Epithelial cell of esophagus (primary cell): ENCODE measurements around the gene DMRTA2.
"Not testable (repeated sequence)": the region's sequence is repeated elsewhere in the genome, so short reads cannot be mapped to it uniquely, and the experiment has no call there.

Source experiments
- DNase-seq: peaks from one replicate; pipeline ENCODE4 v3.0.0; 2010; ENCODE audit warnings: low read depth
- H3K4me3 ChIP-seq: 2 replicates; pipeline ENCODE4 v1.5.1; 2011; ENCODE audit warnings: mild to moderate bottlenecking, low read length, control low read depth
- CTCF ChIP-seq: IDR thresholded peaks from 2 replicates; pipeline ENCODE4 v1.5.1; 2011; ENCODE audit warnings: low read depth, mild to moderate bottlenecking, low read length, control low read depth, inconsistent platforms; ENCODE audit not compliant: insufficient read depth; ENCODE audit errors: missing control alignments

The DMRTA2 gene

DNA sequence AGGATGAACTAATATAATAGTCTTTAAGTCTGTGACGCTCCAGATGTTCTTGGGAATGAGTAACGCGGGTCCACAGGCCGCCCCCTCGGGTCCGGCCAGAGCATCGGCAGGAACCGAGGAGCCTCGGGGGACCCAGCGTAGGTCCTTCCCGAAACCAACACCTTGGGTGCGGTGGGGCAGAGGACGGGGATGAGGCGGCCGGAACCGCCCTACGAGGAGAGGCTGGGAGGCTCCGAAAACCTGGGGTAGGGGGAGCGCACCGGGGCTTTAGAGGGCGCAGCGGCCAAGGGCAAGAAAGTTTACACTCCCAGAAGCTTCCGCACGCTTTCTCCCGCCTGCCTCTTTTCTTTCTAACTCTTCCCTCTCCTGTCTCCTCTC, 7.1 kb downstream of the DMRTA2 start:
- DNase-seq = no peak
- H3K4me3 ChIP-seq = no peak overlapping the region
- TF ChIP-seq CTCF = no peak

DNA sequence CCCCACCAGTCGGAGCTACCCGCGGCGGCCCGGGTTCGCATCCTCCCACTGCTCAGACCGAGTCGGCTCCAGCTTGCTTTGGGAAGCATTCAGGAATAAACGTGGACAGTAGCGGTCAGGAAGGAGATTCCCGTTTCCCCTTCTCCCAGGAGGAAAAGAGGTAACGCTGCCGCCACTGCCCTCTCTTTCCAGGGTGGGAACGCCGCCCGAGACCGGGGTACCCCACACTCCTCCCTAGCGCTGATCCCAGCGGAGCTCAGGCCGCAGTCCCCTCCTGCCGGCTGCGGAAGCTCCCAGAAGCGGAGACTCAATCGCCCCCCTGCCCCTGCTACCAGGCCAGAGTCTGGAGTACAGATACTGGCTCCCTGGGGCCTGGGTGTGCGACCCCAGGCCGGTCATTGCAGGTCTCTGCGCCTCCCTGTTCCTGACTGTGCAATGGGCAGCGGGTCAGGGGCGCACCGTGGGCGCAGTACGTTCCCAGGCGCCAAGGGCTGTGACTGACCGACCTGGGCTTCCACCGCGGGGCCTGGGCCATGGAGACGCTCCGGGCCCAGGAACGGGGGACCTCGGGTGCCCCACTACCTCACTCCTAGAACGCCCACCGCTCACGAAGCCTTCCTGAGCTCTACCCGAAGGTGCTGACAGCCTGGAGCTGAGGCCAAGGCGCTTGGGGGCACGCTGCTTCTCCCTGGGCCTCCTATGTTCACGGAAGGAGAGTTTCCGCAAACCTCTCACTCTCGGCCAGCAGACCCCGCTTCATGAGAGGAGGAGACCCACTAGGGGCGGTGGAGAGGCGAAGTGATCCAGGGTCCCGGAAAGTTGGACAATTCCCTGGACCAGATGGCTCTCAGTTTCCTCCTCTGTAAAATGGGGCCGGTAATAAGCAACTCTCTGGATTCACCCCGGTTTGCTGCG, 7.8 kb downstream of the DMRTA2 start:
- H3K4me3 ChIP-seq = no peak overlapping the region
- no peak for DNase-seq
- TF ChIP-seq CTCF = no peak

DNA sequence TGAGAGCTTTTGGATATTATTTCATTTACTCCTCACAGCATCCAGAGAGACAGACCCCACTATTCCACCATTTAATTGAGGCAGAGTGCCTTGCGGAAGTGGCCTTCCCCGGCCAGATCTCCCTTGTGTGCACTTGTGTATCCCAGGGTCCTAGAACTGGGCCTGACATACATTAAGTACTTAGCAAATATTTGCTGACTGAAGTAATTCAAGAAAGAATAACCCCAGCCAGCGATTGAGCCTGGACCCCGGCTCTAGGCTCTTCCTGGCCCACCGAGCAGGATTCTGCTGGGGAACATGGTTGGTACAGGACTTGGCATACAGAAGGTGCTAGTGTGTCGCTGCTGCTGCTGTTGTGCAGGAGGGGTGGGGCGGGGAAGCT, 8.4 kb downstream of the DMRTA2 start:
- H3K4me3 ChIP-seq = no peak overlapping the region
- no peak for TF ChIP-seq CTCF
- no peak for DNase-seq

DNA sequence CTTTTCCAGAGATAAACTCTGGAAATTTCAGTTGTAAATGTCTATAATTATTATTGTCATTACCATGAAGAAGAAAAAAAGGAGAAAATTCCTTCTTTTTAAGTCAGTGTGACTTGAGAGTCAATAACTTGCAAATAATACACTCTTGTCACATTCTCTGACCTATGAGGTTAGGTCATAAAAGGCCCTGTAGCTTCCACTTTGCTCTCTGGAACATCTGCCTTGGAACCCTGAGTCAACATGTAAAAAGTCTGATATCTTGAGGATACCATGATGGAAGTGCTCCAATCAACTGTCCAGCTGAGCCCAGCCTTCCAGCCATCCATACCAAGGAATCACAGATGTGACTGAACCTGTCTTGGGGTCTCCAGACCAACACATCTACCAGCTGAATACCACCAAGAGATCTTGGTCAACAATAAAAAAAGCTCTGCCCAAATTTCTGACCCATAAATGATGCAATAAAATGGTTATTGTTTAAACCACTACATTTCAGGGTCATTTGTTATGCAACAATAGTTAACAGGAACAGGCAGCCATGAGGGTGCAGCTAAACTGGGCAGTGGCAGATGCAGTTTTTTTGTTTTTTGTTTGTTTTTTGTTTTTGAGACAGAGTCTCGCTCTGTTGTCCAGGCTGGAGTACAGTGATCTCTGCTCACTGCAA, 10.3 kb downstream of the DMRTA2 start:
- H3K4me3 ChIP-seq = no peak overlapping the region
- no peak for DNase-seq
- no peak for TF ChIP-seq CTCF

DNA sequence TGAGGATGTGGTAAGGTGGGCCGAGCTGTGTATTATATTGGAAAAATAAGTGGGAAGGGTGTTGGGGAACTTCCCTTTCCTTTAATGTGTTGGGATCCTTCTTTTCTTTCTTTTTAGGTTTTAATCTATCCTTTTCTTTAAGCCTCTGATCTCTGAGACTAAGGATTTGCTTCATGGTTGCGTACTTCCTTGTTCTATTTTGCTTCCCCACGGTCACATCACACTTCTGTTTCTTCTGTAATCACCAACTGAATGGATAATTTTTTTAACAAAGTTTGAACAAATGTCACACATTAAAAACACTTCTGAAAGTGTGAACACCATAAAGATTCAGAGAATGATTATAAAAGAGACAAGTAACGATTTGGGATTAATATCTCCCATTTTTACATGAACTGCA, 17.4 kb downstream of the DMRTA2 start:
- TF ChIP-seq CTCF = no peak
- H3K4me3 ChIP-seq = no peak overlapping the region
- DNase-seq = no peak

DNA sequence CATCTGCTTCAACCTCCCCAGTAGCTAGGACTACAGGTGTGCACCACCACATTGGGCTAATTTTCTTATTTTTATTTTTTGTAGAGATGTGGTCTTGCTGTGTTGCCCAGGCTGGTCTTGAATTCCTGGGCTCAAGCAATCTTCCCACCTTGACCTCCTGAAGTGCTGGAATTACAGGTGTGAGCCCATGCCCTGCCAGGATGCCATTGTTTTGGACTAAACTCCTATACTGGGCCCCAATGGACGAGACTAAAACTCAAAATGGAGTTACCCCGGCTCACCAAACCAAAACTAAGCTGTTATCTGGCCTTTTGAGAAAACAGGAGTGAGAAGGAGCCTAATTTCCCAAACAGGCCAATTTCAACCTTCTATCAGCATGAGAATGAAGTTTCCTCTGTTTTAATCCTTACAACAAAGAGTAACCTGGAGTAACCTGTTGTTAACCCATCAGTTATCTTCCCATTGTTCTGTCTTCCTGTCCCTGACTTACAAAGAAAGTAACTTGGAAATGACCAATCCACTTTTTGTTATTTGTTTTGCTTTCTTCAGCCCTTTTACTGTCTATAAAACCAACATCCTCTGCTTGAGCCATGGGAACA, 29.6 kb downstream of the DMRTA2 start:
- H3K4me3 ChIP-seq = no peak overlapping the region
- no peak for DNase-seq
- TF ChIP-seq CTCF = no peak

DNA sequence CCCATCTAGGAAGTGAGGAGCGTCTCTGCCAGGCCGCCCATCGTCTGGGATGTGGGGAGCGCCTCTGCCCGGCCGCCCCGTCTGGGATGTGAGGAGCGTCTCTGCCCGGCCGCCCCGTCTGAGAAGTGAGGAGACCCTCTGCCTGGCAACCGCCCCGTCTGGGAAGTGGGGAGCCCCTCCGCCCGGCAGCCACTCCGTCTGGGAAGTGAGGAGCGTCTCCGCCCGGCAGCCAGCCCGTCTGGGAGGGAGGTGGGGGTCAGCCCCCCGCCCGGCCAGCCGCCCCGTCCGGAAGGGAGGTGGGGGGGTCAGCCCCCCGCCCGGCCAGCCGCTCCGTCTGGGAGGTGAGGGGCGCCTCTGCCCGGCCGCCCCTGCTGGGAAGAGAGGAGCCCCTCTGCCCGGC, 41.7 kb downstream of the DMRTA2 start:
- DNase-seq, H3K4me3 ChIP-seq: not testable (repeated sequence)
